Right cardiac atrium (tissue), 5 donors: Measurements from ENCODE around the gene PBX4. TPM values are rescaled to one million over a fixed set of nuclear protein-coding genes. Genes with fewer than 3 reads are reported as not detected.
"Not testable (repeated sequence)": the region's sequence is repeated elsewhere in the genome, so short reads cannot be mapped to it uniquely, and the experiment has no call there.

ENCODE experiments used
- ATAC-seq, 2 donors: fragments of 200-7000 bp; cut with Tn5 transposase; one replicate each; pipeline versions ENCODE4 v1.8.0 to v1.9.1; 2020; ENCODE audit warnings: moderate library complexity in 2 of 2, mild to moderate bottlenecking in 1 of 2
- DNase-seq, 3 donors: peaks; one replicate each; pipeline ENCODE4 v3.0.0-alpha.2; 2020
- H3K27ac ChIP-seq: one replicate; pipeline ENCODE4 v1.5.1; 2013; ENCODE audit warnings: mild to moderate bottlenecking, low read length, control low read depth, moderate library complexity
- H3K27me3 ChIP-seq: one replicate; pipeline ENCODE4 v1.6.1; 2013; ENCODE audit not compliant: control insufficient read depth, insufficient read depth
- H3K4me1 ChIP-seq: one replicate; pipeline ENCODE4 v1.6.1; 2013; ENCODE audit warnings: low read length; ENCODE audit not compliant: control insufficient read depth, insufficient read depth
- H3K4me3 ChIP-seq: one replicate; pipeline ENCODE4 v1.5.1; 2013; ENCODE audit warnings: low read length, control low read depth
- H3K9me3 ChIP-seq: one replicate; pipeline ENCODE4 v1.6.1; 2013; ENCODE audit warnings: low read length; ENCODE audit not compliant: control insufficient read depth
- WGBS: extraction: QIAGEN DNeasy Blood & Tissue Kit; methylation state at CpG from one replicate; pipeline ENCODE4 v1.1.7; 2013; 5-methylcytosine and 5-hydroxymethylcytosine counted together
- intact Hi-C, 4 donors: fragments of 100-400 bp; cut with DNase I; formaldehyde crosslinking; loops; one replicate each; pipeline versions ENCODE4 v1.11.0 to v1.14.0; 2022 to 2023
- polyA plus RNA-seq: library from polyadenylated mRNA; stranded (reverse); fragments of 200-250 nt; gene quantifications from one replicate; pipeline ENCODE4 v1.2.3, GENCODE V29; 2013
- total RNA-seq, 4 donors: library from RNA; stranded (reverse); fragmentation: NEBNext Ultra II Directional; extraction: Animal tissue kit (Norgen Biotek cat#: 25700); gene quantifications; one replicate each; pipeline ENCODE4 v1.2.1, GENCODE V29; 2021
- donor health status: healthy with polysubstance abuse.
- donor health status: DM: no; HTN: yes; CAD: no.
- donor health status: DM: no; HTN: no; CAD: no.
- donor health status: DM: no; HTN: yes; CAD: no; lungs with severe emphysema.
- donor health status: DM: yes; HTN: yes; CAD: no.

The PBX4 gene
- total and polyA plus RNA-seq, 5 donors, result 0.36 to 0.56 TPM; not detected in 3

DNA sequence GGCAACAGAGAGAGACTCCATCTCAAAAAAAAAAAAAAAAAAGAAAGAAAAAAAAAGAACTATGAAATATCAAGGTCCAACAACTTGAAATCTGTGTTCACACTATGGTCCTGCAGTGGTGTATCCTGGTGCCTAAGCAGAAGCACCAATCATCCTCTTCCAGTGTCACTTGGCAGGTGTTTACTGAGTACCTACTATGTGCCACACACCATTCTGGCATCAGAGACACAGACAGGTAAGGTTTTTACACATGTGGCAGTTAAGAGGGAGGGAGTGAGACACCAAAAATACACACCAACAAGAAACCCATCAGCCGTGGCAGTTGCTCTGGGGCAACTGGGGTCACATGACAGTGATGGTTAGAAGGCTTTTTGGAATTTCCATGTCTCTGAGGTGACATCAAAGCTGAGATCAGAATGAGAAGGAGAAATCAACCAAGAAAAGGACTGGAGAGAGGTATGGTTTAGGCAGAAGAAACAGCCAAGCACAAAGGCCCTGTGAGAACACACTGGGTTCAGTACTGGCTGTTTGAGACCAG is 17.6 kb downstream of the PBX4 start:
- Histone ChIP-seq H3K27me3 (no peaks in the 10 kb centered on the region), H3K9me3 (no peaks in the 10 kb centered on the region), H3K4me3 (no peak overlapping the region), H3K4me1 (no peaks in the 10 kb centered on the region), H3K27ac (no peak overlapping the region)
- intact Hi-C loops, result no loop called here
- WGBS, result 73% methylated on average over 1 of the region's 1 CpG
- DNase-seq (no peak), ATAC-seq (no peak)

GRCh38 chr19:19598728-19599451 is 19.6 kb downstream of the PBX4 start:
- 93% methylated on average over 20 of the region's 20 CpGs for WGBS
- DNase-seq, H3K4me3 ChIP-seq, H3K27me3 ChIP-seq, intact Hi-C loops, H3K9me3 ChIP-seq, ATAC-seq, H3K4me1 ChIP-seq, H3K27ac ChIP-seq: not testable (repeated sequence)

DNA sequence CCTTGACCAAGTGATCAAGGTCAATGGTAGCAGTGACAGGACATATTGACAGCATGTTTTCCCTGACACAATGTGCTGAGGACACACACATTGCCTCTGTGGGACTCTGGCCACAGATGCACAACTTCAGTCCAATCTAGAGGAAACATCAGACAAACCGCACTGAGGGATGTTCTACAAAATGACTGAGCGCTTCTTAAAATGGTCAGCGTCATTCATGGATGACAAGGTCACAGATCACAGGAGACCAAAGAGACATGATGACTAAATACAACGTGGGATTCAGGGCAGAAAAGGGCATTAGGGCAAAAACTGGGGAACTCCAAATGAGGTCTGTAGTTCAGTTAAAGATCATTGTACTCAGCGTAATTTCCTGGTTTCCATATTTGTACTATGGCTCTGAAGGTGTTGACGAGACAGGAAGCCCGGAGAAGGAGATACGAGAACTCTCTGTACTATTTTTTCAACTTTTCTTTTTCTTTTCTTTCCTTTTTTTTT is 20.6 kb downstream of the PBX4 start:
- Histone ChIP-seq H3K4me3 (no peak overlapping the region), H3K9me3 (no peaks in the 10 kb centered on the region), H3K27ac (no peak overlapping the region), H3K4me1 (no peaks in the 10 kb centered on the region), H3K27me3 (no peaks in the 10 kb centered on the region)
- 48% methylated on average over 8 of the region's 8 CpGs for WGBS
- no peak for DNase-seq
- intact Hi-C loops, result no loop called here
- ATAC-seq, result no peak

DNA sequence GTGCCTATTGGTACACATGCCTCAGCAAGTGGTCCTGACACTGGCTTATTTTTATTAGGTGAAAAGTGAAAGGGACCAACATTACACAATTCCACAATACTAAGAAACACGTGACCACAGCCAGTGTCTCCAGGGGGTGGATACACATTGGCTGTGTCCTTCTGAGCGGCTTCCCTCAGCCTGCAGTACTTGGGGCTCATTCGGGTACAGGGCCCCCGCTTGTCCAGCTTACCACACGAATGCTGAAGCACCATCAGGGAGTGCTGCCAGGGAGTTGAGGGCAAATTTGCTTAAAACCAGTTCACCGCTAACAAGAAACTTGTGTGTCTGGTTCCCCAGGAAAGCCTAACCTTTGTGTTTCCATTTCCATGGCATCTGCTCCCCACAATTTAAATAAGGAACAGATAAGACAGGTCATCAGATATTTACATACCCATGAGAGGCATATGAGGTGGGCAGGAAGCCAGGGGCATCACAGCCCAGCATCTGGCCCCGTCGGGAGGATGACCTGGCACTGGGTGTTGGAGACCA is 23.3 kb downstream of the PBX4 start:
- intact Hi-C loops, result no loop called here
- H3K27me3 ChIP-seq, result no peaks in the 10 kb centered on the region
- DNase-seq (no peak), ATAC-seq (peak in 1 of 2 donors; percentile 19)
- H3K9me3 ChIP-seq, result no peaks in the 10 kb centered on the region
- no peak overlapping the region for H3K4me3 ChIP-seq
- peaks cover 6% of the 10 kb centered on the region for H3K4me1 ChIP-seq
- 63% methylated on average over 8 of the region's 8 CpGs for WGBS
- H3K27ac ChIP-seq, result no peak overlapping the region

DNA sequence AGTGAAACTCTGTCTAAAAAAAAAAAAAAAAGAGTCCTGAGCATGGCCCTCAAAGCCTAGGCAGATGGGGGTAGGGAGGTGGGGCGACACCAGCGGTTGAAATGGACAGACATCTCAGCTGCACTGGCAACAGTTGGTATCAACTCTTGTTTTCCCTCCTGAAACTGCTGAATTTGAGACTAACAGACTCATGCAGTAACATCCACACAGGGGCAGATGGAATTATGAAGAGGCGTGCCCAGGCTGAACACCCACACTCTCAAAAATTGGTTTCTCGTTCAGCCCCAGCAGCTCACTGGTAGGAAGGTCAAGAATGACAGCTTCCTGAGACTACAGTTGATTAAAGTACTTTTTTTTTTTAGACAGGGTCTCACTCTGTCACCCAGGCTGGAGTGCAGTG is 24.1 kb downstream of the PBX4 start:
- Histone ChIP-seq H3K4me3 (no peak overlapping the region), H3K27ac (no peak overlapping the region), H3K4me1 (peaks cover 6% of the 10 kb centered on the region), H3K9me3 (no peaks in the 10 kb centered on the region), H3K27me3 (no peaks in the 10 kb centered on the region)
- DNase-seq (no peak), ATAC-seq (no peak)
- WGBS, result 94% methylated on average over 4 of the region's 4 CpGs
- intact Hi-C loops, result no loop called here

DNA sequence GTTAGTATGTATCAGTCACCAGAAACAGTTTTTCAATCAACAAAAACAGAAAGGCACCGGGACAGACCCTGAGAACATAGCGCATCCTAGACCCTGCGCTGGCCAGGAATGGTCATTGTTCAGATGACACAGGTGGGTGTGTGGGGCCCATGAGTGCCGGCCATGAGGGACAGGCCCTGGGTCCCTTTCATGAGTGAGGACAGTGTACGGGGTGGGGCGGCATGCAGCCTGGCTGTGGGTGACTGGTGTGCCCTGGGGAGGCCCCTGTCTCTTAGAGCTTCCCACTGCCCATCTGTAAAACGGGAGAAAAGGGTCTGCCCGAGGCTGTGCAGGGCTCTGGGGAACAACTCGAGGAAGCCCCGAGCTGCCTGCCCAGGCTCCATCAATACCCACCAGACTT is 25.8 kb downstream of the PBX4 start:
- intact Hi-C loops, result no loop called here
- WGBS, result 95% methylated on average over 10 of the region's 10 CpGs
- peak in 1 of 2 donors; percentile 24 for ATAC-seq

GRCh38 chr19:19591133-19591825 is 27.2 kb downstream of the PBX4 start:
- ATAC-seq (peak; percentile 56), DNase-seq (no peak)
- intact Hi-C loops, result no loop called here
- Histone ChIP-seq H3K9me3 (no peaks in the 10 kb centered on the region), H3K4me1 (peaks cover 6% of the 10 kb centered on the region), H3K4me3 (no peak overlapping the region), H3K27me3 (no peaks in the 10 kb centered on the region), H3K27ac (no peak overlapping the region)
- WGBS, result 41% methylated on average over 13 of the region's 13 CpGs

More for the DNA sequence above, 25.8 kb downstream of the PBX4 start:
- Histone ChIP-seq H3K4me1 (peaks cover 6% of the 10 kb centered on the region), H3K4me3 (no peak overlapping the region), H3K9me3 (no peaks in the 10 kb centered on the region), H3K27ac (no peak overlapping the region), H3K27me3 (no peaks in the 10 kb centered on the region)
- no peak for DNase-seq

DNA sequence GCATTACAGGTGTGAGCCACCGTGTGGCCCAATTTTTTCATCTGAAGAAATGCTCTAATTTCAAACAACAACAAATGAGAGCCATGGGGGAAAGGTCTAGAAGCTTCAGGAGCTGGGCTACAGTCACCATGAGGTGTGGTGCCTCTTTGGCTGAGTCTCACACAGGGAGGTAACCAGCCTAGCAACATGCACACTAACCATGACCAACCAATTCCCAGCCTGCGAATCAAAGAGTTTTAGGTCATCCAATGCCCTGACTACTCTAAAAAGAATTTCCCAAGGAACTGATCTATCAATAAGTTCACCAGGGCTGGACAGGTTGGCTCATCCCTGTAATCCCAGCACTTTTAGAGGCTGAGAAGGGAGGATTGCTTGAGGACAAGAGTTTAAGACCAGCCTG is 29.9 kb downstream of the PBX4 start:
- H3K27ac ChIP-seq, result no peak overlapping the region
- no peak overlapping the region for H3K4me3 ChIP-seq
- WGBS, result 88% methylated on average over 2 of the region's 2 CpGs
- H3K27me3 ChIP-seq, result no peaks in the 10 kb centered on the region
- H3K9me3 ChIP-seq, result no peaks in the 10 kb centered on the region
- no peak for DNase-seq
- peaks cover 6% of the 10 kb centered on the region for H3K4me1 ChIP-seq
- ATAC-seq, result no peak
- intact Hi-C loops, result no loop called here

DNA sequence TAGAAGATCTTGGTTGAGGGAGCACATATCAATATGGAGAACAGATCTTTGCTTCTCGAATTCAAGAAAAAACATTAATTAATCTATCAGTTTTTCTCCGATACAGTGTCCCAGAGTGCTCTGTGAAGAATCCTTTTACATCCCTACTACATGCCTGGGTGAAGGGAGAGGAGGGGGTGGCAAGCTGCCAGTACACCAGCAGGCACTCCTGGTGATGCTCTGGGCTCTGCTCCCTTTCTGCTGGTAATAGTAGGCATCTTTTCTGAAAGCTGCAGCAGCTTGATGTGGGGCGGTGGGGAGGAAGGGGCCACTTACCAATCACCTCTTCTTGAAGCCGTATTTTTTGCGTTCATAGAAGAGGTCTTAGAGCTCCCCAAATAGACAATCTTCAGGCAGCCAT is 30.7 kb downstream of the PBX4 start:
- peaks cover 6% of the 10 kb centered on the region for H3K4me1 ChIP-seq
- H3K27ac ChIP-seq, result no peak overlapping the region
- ATAC-seq (no peak), DNase-seq (no peak)
- 94% methylated on average over 5 of the region's 5 CpGs for WGBS
- H3K9me3 ChIP-seq, result no peaks in the 10 kb centered on the region
- no peaks in the 10 kb centered on the region for H3K27me3 ChIP-seq
- intact Hi-C loops, result no loop called here
- H3K4me3 ChIP-seq, result no peak overlapping the region

GRCh38 chr19:19584356-19584755 is 34.1 kb downstream of the PBX4 start:
- no peak for ATAC-seq
- intact Hi-C loops, result no loop called here

DNA sequence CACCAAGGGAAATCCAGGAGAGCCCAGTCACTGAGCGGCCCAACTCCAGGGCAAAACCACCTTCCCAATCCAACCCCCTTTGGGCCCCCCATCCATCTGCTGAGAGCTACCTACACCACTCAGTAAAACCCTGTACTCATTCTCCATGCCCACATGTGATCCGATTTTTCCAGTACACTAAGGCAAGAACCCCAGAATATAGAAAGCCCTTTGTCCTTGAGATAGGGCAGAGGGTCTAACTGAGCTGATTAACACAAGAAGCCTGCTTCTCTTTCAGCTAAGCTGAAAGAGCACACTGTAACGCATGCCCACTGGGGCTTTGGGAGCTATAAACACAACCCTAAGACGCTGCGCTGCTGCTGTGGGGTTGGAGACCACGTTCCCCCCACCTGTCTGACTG is 36.0 kb downstream of the PBX4 start:
- H3K27ac ChIP-seq, result no peak overlapping the region
- no peaks in the 10 kb centered on the region for H3K27me3 ChIP-seq
- H3K9me3 ChIP-seq, result no peaks in the 10 kb centered on the region
- intact Hi-C loops, result no loop called here
- ATAC-seq, result no peak
- no peak for DNase-seq
- H3K4me3 ChIP-seq, result no peak overlapping the region
- 82% methylated on average over 6 of the region's 6 CpGs for WGBS
- no peaks in the 10 kb centered on the region for H3K4me1 ChIP-seq

More at GRCh38 chr19:19584356-19584755, 34.1 kb downstream of the PBX4 start:
- H3K4me1 ChIP-seq, result no peaks in the 10 kb centered on the region
- no peak for DNase-seq
- no peaks in the 10 kb centered on the region for H3K27me3 ChIP-seq
- no peak overlapping the region for H3K27ac ChIP-seq
- WGBS, result 89% methylated on average over 6 of the region's 6 CpGs
- no peaks in the 10 kb centered on the region for H3K9me3 ChIP-seq
- no peak overlapping the region for H3K4me3 ChIP-seq
